DMS153 (cell line): ENCODE measurements around the gene GGA1.
"Not testable (repeated sequence)": the region's sequence is repeated elsewhere in the genome, so short reads cannot be mapped to it uniquely, and the experiment has no call there.

Experiments
- DNase-seq: peaks from one replicate; lab custom pipeline; 2025; lab: John Stamatoyannopoulos, UW

GGA1 gene

GRCh38 chr22:37570661-37570976, 38.0 kb upstream of the GGA1 start:
- no peak for DNase-seq

- no peak for DNase-seq
Measured at GRCh38 chr22:37571258-37571991, 37.2 kb upstream of the GGA1 start.

- DNase-seq = no peak
Measured at GRCh38 chr22:37571992-37572373, 36.7 kb upstream of the GGA1 start.

- DNase-seq = no peak
Measured at GRCh38 chr22:37575490-37576003, 33.1 kb upstream of the GGA1 start.

- no peak for DNase-seq
Measured at GRCh38 chr22:37578002-37578401, 30.6 kb upstream of the GGA1 start.

GRCh38 chr22:37581504-37581903, 27.1 kb upstream of the GGA1 start:
- no peak for DNase-seq

GRCh38 chr22:37582526-37582925, 26.1 kb upstream of the GGA1 start:
- no peak for DNase-seq

- no peak for DNase-seq
Measured at GRCh38 chr22:37588546-37589215, 20.0 kb upstream of the GGA1 start.

GRCh38 chr22:37589636-37590035, 19.0 kb upstream of the GGA1 start:
- no peak for DNase-seq

GRCh38 chr22:37591081-37591480, 17.6 kb upstream of the GGA1 start:
- not testable (repeated sequence) for DNase-seq

GRCh38 chr22:37591823-37592404, 16.7 kb upstream of the GGA1 start:
- DNase-seq = no peak

GRCh38 chr22:37594237-37594636, 14.4 kb upstream of the GGA1 start:
- DNase-seq = no peak

GRCh38 chr22:37599153-37599552, 9.5 kb upstream of the GGA1 start:
- DNase-seq = peak; percentile 7

GRCh38 chr22:37601203-37601539, 7.5 kb upstream of the GGA1 start:
- no peak for DNase-seq

- peak; percentile 84 for DNase-seq
Measured at GRCh38 chr22:37601540-37602442, 6.8 kb upstream of the GGA1 start.

- DNase-seq = not testable (repeated sequence)
Measured at GRCh38 chr22:37602546-37603277, 5.9 kb upstream of the GGA1 start.

GRCh38 chr22:37604074-37604473, 4.6 kb upstream of the GGA1 start:
- DNase-seq = no peak

GRCh38 chr22:37604875-37605274, 3.8 kb upstream of the GGA1 start:
- no peak for DNase-seq

GRCh38 chr22:37607010-37607934, 1.4 kb upstream of the GGA1 start:
- peak; percentile 90 for DNase-seq

- peak; percentile 58 for DNase-seq
Measured at GRCh38 chr22:37607935-37608476, 628 bp upstream of the GGA1 start.
